ENCODE results near the gene ZNF146. TPM values are rescaled to one million over a fixed set of nuclear protein-coding genes. Genes with fewer than 3 reads are reported as not detected.
A peak's percentile ranks its signal among the peaks of the same experiment; 100 is the strongest.

ZNF146 gene
- total RNA-seq, 1 donor from 2014 or later = 69.0 TPM

DNA sequence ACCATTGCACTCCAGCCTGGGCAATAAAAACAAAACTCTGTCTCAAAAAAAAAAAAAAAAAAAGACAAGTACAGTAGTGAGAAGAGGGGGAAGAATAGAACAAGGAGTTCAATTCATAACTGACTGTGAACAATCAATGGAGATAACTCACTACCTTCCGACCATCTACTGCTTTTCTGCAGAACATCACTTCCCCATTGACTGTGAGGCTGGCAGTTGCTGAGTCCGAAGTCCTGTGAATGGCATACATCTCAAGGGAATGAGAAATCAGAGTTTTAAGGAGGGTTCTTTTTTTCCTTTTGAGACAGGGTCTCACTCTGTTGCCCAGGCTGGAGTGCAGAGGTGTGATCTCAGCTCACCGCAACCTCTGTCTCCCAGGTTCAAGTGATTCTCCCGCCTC, 11.6 kb upstream of the ZNF146 start:
- Mint-ChIP-seq H3K4me1 (ENCODE audit: low read depth) (no peaks in the 10 kb centered on the region), H3K4me3 (ENCODE audit: unreplicated experiment) (no peak overlapping the region), H3K27ac (ENCODE audit: unreplicated experiment) (no peak overlapping the region), H3K36me3 (ENCODE audit: low read depth) (peaks cover 5% of the 10 kb centered on the region), H3K27me3 (ENCODE audit: low read depth) (no peaks in the 10 kb centered on the region), H3K9me3 (ENCODE audit: low read depth) (no peaks in the 10 kb centered on the region)
- peak; percentile 13 for DNase-seq (ENCODE audit: low spot score)
- TF ChIP-seq, protein P1, sequence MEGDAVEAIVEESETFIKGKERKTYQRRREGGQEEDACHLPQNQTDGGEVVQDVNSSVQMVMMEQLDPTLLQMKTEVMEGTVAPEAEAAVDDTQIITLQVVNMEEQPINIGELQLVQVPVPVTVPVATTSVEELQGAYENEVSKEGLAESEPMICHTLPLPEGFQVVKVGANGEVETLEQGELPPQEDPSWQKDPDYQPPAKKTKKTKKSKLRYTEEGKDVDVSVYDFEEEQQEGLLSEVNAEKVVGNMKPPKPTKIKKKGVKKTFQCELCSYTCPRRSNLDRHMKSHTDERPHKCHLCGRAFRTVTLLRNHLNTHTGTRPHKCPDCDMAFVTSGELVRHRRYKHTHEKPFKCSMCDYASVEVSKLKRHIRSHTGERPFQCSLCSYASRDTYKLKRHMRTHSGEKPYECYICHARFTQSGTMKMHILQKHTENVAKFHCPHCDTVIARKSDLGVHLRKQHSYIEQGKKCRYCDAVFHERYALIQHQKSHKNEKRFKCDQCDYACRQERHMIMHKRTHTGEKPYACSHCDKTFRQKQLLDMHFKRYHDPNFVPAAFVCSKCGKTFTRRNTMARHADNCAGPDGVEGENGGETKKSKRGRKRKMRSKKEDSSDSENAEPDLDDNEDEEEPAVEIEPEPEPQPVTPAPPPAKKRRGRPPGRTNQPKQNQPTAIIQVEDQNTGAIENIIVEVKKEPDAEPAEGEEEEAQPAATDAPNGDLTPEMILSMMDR (IDR thresholded peaks at IDR 0.05) = no peak

DNA sequence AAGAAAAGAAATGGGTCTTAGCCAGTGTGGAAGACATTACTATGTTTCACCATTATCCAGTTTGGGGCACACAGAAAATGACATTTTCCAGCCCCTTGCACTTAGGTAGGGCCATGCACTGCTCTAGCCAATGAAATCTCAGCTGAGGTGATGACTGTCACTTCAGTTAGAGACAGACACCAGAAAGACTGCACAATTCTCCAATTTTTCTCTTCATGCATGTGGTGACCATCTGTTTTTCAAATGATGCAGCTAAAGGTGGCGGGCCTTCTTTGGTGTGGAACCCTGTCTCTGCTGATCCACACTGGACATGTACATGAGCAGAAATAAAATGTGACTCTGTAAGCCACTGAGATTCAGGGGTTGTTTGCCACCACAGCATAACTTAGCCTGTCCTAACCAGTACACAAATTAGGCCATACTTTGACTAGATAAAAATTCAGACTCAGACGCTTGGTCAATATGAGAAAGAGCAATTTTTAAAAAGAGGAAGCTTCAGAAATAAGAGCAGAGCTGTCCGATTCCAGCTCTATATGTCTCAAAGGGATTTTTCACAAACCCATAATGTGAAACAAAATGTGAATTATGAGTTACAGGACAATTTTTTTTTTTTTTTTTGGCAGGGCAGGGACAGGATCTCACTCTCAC, 7.2 kb upstream of the ZNF146 start:
- Mint-ChIP-seq H3K27me3 (ENCODE audit: low read depth) (no peaks in the 10 kb centered on the region), H3K9me3 (ENCODE audit: low read depth) (no peaks in the 10 kb centered on the region), H3K27ac (ENCODE audit: unreplicated experiment) (no peak overlapping the region), H3K4me3 (ENCODE audit: unreplicated experiment) (no peak overlapping the region), H3K4me1 (ENCODE audit: low read depth) (no peaks in the 10 kb centered on the region), H3K36me3 (ENCODE audit: low read depth) (peaks cover under 1% of the 10 kb centered on the region)
- TF ChIP-seq, protein P1 (IDR thresholded peaks at IDR 0.05) = no peak
- DNase-seq (ENCODE audit: low spot score) = peak; percentile 4

DNA sequence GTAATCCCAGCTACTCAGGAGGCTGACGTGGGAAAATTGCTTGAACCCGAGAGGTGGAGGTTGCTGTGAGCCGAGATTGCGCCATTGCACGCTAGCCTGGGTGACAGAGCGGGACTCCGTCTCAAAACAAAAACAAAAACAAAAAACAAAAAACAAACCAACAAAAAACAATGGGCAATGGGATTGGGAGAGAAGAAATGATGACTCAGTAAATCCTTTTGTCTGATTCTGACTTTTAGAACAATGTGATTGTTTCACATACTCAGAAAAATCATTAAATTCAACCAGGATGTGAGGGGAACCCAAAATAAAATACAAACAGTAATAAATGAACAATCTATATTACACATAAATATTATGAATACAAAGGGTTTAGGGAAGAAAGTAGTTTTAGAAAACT, 5.5 kb upstream of the ZNF146 start:
- H3K4me1 Mint-ChIP-seq (ENCODE audit: low read depth) = no peaks in the 10 kb centered on the region
- no peak overlapping the region for H3K27ac Mint-ChIP-seq (ENCODE audit: unreplicated experiment)
- H3K27me3 Mint-ChIP-seq (ENCODE audit: low read depth) = no peaks in the 10 kb centered on the region
- peak; percentile 11 for DNase-seq (ENCODE audit: low spot score)
- no peak overlapping the region for H3K4me3 Mint-ChIP-seq (ENCODE audit: unreplicated experiment)
- H3K36me3 Mint-ChIP-seq (ENCODE audit: low read depth) = no peaks in the 10 kb centered on the region
- no peaks in the 10 kb centered on the region for H3K9me3 Mint-ChIP-seq (ENCODE audit: low read depth)
- TF ChIP-seq, protein P1 (IDR thresholded peaks at IDR 0.05) = no peak

DNA sequence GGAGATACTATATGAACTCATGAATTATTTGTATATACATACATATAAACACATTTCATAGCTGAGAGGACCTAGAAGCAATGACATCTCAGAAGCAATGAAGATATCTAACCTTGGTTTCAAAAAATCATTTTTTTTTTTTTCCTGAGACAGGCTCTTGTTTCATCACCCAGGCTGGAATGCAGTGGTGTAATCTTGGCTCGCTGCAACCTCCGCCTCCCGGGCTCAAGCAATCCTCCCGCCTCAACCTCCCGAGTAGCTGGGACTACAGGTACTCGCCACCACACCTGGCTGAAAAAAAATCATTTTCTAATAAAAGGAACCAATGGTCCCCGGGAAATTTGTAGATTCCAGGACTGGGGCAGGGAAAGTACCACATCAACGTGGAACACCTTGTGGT, 4.4 kb upstream of the ZNF146 start:
- TF ChIP-seq, protein P1 (IDR thresholded peaks at IDR 0.05) = no peak

DNA sequence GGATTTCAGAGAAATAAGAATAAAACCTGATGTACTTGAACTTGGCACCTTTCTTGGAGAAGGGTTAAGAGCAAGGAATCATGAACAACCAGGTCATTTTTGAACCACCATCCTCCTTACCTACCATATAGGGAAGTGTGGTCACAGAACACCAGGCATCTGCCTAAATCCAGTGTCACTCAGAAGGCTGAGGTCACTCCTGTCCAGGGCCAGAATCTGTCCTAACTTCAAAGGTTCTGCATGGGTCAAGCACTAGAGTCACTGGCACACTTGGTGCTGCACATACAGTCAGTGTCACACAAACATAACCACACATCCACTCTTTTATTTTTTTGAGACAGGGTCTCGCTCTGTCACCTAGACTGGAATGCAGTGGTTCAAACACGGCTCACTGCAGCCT, 2.0 kb upstream of the ZNF146 start:
- H3K36me3 Mint-ChIP-seq (ENCODE audit: low read depth) = no peaks in the 10 kb centered on the region
- H3K27ac Mint-ChIP-seq (ENCODE audit: unreplicated experiment) = peak overlapping the region; percentile 9

More for the DNA sequence above, 4.4 kb upstream of the ZNF146 start:
- H3K27me3 Mint-ChIP-seq (ENCODE audit: low read depth) = no peaks in the 10 kb centered on the region
- no peaks in the 10 kb centered on the region for H3K9me3 Mint-ChIP-seq (ENCODE audit: low read depth)
- no peaks in the 10 kb centered on the region for H3K4me1 Mint-ChIP-seq (ENCODE audit: low read depth)
- no peak for DNase-seq (ENCODE audit: low spot score)
- H3K27ac Mint-ChIP-seq (ENCODE audit: unreplicated experiment) = no peak overlapping the region
- no peaks in the 10 kb centered on the region for H3K36me3 Mint-ChIP-seq (ENCODE audit: low read depth)
- no peak overlapping the region for H3K4me3 Mint-ChIP-seq (ENCODE audit: unreplicated experiment)

More for the DNA sequence above, 2.0 kb upstream of the ZNF146 start:
- Mint-ChIP-seq H3K4me3 (ENCODE audit: unreplicated experiment) (no peak overlapping the region), H3K27me3 (ENCODE audit: low read depth) (no peaks in the 10 kb centered on the region), H3K9me3 (ENCODE audit: low read depth) (no peaks in the 10 kb centered on the region), H3K4me1 (ENCODE audit: low read depth) (peaks cover 14% of the 10 kb centered on the region)
- DNase-seq (ENCODE audit: low spot score) = no peak
- TF ChIP-seq, protein P1 (IDR thresholded peaks at IDR 0.05) = no peak

Measured in chondrocyte (in vitro differentiated cells).